HG03175 (cell line): ENCODE measurements around the gene RAPGEF6.
"Not testable (repeated sequence)": the region's sequence is repeated elsewhere in the genome, so short reads cannot be mapped to it uniquely, and the experiment has no call there.

Experiments
- ATAC-seq: cut with Tn5 transposase; IDR thresholded peaks from one replicate; pipeline ENCODE4 v1.9.1; 2021; ENCODE audit warnings: mild to moderate bottlenecking, moderate library complexity; ENCODE audit not compliant: unreplicated experiment

RAPGEF6 gene

DNA sequence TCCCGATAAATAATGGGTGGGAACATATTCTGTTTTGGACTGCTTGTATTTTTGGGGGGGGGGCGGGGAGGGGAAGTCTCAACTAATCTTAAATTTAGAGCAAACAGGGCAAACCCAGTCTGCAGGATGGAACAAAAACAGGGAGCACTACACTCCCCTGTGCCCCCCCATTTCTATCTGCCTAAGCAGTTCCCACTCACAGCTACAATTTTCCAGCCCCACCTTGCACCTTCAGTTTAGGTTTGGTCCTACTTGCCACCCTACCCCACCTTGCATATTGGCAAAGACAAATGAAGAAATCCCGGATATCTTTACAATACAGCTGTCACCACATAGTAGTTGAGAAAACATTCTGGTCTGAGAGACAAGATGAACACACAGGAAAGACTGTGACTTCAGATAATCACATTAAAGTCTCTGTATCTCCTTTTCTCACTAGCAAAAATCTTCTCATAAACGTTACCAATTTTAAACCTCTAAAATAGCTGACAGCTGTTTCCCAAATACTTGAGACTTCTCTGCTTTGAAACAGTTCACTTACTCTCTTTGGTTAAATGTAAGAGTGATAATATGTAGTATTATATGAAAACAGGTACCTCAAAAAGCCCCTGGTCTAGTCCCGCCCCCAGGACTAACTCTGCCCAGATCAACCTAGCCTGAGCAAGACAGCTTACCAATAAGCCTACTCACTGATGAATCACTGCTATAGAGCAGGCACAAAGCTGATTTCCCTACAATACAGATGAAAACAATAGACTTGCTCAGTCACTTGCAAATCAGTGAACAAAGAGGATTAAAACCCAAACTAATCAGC, 5.2 kb upstream of the RAPGEF6 start:
- ATAC-seq, result no peak

DNA sequence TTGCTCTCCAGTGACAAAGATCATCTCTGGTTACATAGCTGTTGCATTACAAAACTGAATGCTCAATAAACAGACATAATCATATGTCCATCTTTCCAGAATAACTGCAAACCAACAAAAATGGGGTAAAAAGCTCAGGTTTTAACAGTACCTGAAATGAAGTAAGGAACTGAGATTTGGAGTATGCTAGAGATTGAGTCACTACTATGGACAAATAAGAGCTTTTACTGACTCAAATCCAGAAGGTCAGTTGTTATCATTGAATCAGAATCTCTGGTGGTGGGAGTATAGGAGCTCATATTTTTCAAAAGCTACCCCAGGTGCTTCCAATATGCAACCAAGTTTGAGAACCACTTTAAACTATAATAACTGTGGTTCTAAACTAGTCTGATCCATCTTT, 4.1 kb upstream of the RAPGEF6 start:
- ATAC-seq, result no peak

DNA sequence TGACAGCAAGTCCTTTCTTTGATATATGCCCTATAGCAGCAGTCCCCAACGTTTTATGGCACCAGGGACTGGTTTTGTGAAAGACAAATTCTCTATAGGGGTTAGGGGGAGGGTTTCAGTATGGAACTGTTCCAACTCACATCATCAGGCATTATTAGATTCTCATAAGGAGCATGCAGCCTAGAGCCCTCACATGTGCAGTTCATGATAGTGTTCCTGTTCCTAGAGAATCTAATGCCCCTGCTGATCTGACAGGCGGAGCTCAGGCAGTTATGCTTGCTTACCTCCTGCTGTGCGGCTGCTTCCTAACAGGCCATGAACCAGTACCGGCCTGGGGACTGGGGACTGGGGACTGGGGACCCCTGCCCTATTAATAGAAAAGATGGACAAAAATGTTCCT, 2.7 kb upstream of the RAPGEF6 start:
- no peak for ATAC-seq

DNA sequence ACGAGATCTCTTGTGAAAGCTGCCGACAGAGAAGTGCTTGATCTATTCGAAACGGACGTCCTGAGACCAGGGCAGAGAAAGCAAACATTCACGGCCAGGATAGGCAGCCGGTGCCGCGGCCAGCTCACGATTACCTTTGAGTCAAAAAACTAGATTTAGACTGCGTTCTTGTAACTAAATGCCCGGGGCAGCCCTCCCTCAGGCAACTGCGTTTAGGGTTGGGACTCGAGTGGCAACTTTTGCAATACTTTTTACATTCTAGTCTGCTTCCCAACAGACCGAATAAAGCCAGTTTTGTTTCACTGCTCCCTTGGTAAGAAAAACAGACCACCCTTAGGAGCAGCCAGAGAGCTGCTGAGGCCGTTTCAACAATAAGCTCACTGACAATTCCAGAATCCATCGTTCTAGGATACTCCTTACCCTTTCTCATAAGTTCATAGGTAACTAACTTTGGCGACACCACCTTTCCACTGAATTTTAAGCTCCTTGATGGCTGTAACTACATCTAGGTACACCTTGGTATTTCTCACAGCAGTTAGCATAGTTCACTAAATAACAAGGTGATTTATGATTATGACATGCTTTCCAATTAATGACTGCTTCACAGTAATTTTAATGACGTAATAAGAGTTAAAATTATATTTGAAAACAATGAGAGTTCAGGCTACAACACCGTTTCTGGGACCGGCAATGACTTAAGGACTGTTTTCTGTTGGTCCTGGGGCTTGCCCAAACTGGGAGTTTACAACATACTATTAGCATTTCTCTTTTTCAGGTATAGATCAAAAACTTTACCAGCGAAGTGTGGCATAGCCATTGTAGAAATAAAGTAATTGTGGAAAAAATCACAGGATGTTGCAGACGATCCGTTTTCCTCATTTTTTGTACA, 899 bp upstream of the RAPGEF6 start:
- ATAC-seq, result no peak

DNA sequence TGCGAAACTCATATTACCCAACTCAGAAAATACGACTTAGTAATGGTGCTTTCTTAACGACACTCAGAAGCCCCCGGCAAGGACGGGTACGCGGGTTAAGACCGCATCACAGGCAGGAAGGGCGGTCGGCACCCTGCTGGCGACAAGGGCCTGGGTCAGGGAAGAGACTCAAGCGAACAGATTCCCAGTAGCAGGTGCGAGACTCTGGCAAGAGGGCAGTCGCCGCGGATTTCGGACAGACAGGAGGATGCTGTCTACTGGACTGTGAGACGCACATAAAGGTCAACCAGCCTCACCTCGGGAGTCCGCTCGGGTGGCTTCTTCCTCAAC, 398 bp downstream of the RAPGEF6 start:
- peak; percentile 26 for ATAC-seq

DNA sequence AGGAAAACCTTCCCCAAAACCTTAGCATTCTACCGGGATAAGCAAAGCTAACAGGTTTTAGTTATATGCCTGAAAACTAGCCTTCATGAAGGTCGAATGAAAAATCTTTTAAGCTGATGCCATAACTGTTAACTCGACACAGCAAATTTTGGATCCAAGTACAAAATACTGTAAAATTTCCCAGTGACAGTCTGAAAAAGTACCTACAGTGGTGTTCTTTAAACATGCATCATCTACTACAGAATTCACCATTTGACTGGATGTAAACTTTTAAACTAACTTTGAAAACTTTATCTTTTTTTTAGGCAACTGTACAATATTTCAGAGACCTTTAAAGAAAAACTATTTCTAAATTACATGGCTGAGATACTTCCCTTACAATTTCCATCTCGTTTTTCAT, 791 bp downstream of the RAPGEF6 start:
- no peak for ATAC-seq

DNA sequence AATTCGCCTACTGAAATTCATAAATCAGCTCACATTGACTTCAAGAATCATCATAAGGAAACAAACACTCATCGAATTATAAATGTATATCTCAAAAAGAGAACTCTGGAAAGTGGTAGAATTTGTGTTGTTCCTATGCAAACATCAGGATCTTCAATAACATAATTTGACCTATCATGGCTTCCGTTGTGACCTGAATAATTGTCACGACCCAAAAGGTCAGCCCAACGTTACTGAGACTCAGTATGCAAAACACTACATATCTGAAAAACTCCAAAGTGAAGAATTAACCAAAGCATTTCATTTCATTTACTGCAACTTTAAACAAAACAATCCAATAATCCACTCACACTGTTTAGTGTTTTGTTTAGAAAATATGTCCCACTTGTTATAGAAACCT, 1.2 kb downstream of the RAPGEF6 start:
- ATAC-seq, result no peak

DNA sequence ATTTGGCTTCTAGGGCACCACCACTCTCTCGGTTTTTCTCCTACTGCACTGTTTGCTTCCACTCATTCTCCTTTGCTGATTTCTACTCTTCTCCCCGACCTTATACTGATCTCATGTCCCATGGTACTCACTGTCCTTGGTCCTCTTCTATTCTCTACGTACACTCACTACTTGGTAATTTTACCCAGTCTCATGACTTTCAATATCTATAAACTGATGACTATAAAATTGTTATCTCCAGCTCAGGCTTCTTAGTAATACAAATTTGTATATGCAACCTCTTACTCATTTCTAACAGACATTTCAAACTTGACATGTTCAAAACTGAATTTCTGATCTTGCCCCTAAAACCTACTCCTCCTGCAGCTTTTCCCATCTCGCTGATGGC, 4.1 kb downstream of the RAPGEF6 start:
- no peak for ATAC-seq

DNA sequence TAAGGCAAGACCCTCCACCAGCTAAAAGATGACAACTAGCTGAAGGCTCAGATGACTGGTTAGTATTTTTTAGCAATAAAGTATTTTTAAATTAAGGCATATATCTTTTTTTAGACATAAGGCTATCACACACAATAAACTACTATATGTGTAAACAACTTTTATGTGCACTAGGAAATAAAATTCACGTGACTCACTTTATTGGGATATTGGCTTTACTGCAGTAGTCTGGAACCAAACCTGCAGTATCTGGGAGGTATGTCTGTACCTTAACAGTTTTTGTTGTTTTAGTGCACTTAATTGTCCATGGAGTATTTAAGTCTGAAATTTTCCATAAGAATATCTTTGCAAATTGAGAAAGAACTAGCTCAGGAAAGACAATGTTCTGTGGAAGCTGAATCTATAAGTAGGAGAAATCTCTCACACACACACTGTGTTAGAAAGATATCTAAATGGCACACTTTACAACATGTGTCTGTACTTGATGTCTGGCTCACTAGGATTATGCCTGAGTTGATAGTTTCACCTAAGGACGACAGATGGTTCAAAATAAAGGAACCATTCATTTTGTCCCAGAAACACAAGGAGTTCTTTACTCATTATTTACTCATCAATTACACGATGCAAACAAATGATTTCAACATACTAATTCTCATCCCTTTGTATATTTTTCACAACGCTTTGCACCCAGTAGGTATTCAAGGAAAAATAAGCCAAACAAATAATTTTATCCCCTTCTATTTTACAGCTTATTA, 4.6 kb downstream of the RAPGEF6 start:
- no peak for ATAC-seq

DNA sequence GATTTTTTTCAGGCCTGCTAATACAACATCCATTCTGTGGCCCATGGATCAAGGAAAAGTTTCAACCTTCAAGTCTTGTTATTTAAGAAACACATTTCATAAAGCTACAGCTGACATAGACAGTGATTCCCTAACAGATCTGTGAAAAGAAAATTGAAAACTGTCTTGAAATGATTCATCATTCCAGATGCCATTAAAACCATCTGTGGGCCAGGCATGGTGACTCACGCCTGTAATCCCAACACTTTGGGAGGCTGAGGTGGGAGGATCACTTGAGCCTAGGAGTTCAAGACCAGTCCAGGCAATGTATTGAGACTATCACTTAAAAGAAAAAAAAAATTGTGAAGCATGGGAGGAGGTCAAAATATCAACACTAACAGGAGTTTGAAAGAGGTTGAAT, 6.0 kb downstream of the RAPGEF6 start:
- ATAC-seq, result no peak

DNA sequence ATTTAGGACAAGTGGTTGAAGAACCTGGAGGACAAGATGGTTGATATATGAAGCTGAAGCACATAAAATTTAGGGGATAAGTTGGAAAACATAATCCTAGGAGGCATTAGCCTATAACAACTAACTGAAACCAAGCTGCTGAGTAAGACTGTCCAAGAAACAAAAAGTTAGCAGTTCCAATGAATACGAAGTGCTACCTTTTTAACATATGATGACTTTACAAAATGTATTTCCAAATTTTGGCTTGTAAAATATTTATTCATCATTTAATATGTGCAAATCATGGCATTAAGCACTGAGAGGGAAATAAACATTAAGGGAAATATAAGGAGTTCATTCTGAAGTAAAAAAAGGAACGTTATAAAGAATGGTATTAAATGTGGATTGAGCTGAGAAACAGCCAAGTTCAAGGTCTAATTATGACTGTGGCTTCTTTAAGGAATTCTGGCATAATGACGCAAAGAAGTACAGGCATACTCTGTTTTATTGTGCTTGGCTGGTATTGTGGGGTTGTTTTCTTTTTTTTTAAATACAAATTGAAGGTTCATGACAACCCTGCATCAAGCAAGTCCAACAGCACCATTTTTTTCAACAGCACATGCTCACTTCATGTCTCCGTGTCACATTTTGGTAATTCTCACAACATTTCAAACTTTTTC, 7.7 kb downstream of the RAPGEF6 start:
- ATAC-seq, result no peak

DNA sequence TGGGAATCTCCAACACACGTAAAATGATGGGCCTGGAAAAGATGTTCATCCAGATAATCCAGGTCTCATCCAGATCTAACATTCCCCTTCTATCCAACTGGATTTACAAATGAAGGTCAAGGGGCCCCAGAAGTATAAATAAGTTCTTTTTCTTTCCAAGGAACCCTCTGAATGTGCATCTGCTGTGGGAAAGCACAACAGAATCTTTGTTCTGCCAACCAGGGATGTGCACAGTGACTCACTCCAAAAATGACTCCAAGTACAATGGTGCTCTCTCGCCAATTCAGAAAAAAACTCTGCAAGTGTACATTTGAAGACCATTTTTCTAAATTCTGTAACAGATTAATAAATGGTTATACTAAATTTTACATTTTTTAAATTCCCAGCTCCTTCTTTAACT, 12.4 kb downstream of the RAPGEF6 start:
- no peak for ATAC-seq

DNA sequence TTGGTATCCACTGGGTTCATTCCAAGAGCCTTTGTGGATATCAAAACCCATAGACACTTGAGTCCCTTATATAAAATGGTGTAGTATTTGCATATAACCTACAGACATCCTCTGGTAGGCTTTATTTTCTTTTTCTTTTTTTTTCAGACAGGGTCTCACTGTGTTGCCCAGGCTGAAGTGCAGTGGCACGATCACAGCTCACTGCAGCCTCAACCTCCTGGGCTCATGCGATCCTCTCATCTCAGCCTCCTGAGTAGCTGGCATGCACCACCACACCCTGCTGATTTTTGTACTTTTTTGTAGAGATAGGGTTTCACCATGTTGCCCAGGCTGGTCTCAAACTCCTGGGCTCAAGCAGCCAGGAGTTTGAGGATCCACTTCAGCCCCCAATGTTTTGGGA, 13.9 kb downstream of the RAPGEF6 start:
- not testable (repeated sequence) for ATAC-seq

DNA sequence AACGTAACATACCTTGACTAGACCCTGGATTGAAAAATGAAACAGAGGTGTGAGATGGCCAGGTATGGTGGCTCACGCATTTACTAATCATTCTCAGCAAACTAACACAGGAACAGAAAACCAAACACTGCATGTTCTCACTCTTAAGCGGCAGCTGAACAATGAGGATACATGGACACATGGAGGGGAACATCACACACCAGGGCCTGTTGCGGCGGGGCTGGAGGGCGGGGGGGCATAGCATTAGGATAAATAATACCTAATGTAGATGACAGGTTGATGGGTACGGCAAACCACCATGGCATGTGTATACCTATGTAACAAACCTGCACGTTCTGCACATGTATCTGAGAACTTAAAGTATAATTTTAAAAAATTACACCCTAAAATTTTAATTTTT, 15.9 kb downstream of the RAPGEF6 start:
- no peak for ATAC-seq

DNA sequence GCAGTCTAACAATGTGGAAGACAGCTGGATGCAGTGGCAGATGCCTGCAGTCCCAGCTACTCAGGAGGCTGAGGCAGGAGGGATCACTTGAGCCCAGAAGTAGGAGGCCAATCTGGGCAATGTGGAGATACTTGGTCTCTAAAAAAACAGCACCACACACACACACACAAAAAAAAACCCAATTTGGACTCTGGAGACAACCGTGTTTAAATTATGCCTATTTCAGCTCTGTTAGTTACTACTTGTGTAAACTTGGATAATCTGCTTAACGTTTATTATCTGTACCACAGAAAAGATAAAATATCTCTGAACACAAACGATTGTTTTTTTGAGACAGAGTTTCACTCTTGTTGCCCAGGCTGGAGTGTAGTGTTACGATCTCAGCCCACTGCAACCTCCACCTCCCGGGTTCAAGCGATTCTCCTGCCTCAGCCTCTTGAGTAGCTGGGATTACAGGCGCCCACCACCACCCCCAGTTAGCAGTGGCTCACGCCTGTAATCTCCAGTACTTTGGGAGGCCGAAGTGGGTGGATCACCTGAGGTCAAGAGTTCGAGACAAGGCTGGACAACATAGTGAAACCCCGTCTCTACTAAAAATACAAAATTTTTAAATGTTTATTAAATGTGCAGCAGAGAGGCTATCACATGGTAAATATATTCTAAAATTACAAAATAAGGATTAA, 17.7 kb downstream of the RAPGEF6 start:
- no peak for ATAC-seq

DNA sequence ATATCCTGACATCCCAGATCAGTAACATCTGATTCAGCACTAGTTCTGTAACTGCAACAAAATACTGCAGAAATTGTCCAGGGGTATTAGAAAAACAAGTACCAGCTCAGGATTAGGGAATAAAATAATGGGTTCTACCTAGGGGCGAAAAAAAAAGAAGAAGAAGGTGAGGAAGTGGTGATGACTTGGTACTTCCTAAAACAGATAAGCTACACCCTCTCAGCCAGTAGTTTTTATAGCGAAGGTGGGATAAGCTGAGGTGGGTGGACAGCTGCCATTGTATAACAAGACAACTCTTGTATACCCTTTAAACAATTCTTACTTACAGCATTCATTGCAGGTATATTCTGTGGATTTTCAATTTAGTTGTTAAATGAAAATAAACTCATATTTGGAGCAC, 19.1 kb downstream of the RAPGEF6 start:
- ATAC-seq, result no peak

DNA sequence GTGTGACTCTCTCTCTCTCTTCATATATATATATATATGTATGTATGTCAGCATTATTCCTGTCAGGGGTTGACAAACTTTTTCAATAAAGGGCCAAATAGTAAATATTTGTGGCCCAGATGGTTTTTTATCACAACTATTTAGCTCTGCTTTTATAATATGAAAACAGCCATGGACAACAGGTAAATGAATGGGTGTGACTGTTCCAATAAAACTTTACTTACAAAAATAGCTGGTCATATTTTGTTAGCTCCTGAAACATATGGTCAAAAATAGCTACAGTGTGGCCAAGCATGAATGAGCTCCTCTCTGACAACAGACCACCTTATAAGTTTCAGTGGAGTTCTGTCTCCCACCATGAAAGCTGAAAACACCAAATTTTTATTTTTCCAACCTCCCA, 21.6 kb downstream of the RAPGEF6 start:
- no peak for ATAC-seq

DNA sequence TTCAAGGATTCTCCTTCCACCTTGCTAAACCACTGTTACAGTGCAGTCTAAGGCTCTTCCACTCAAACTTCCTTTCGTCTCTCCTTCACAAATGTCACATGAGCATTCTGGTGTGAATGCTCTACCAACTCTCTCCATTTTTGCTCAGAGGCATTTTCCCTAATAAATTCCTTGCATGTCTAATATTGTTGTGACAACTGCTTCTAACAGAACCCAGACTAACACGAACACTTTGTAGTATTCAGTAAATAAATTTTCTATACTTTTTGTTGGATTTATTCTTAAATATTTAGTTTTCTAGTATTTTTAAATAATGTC, 24.0 kb downstream of the RAPGEF6 start:
- no peak for ATAC-seq

DNA sequence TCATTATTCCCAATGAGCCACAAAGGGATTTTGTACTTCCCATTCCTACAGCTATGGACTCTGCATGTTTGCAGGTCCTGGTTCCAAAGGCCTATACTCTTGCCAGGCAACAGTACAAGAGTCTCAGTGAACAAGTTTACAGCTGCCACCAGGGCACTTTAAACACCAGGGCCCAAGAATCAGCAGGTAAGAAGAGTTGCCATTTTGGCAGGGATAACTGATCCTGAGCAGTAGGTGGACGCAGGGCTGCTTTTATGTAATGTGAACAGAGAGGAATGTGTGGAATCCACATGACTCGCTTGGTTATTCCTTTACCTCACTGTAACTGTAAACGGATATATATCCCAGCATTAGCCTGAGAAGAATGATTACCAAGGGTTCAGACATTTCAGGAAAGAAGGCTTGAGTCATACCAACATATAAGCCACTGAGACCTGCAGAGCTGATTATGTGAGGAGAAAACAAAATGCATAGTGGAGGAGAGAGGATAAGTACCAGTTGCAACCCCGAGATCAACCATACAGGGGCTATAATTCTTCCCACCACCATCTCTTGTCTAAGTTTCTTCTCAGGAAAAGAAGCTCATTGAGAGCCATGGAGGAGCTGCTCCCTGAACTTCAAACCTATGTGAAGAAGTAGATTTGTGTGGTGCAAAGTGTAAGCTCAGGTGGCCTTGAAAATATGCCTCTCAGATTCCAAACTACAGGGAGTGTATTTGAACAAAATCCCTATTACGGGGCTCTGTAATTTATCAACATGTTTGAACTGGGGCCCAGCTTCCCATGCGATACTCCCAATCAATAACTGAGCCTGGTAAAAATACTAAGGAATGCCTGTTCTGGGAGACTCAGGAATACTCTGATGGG, 24.6 kb downstream of the RAPGEF6 start:
- ATAC-seq, result no peak

DNA sequence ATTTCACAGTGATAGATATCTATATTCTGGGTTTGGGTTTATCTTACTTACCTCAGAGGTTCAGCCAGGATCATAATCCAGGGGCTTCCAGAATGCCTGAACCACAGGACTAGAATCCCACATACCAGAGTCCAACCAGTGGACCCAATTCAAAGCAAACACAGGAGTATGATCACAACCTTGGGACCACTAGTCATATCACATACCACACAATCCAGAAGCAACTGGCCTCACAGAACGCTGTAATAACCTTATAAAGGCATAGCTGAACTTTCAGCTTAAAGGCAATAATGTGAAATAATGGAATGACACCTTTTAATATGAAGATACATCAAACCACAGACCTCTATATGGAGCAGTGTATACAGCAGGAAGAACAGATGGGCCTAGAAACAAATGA, 25.3 kb downstream of the RAPGEF6 start:
- no peak for ATAC-seq
